Measurements from ENCODE around the gene SLC6A17. TPM values are rescaled to one million over a fixed set of nuclear protein-coding genes. Genes with fewer than 3 reads are reported as not detected.

SLC6A17 gene
- total and polyA plus RNA-seq, 2 donors (not counting 1 experiment from before 2014, with no cell fraction given) = not detected

DNA sequence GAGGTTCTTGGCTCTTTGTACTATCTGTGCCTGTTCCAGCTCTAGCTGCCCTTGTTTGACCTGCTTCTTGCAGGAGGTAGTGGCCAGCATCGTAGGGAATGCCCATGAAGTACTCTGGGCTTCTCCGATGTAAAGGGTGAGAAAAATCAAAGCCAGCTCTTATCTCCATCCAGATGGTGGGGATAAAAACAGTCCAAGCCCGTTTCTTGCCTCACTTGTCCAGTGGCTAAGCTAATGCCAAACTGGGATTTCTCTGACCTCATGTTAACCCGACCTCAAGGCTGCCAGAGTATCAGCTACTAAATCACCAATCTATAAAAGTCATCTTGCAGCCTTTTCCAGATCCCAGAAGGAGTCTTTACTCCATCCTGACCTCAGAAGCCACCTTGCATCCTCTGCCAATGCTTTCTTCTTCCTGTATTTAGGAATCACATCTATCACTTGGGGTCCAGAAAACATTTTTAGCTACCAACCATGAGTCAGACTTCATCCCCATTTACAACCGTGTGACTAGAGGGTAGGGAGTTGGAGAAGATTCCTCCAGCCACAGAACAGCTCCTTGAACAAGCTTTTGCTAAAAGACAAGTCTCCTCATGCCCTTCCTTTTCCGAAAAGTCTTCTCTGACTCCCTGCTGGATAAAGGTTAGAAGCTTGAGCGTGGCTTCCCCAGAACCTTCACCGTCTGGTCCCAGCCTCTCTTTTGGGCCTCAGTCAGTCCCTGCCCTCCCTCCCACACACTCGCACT lies 95.8 kb downstream of the SLC6A17 start:
- Histone ChIP-seq H4K20me1 (ENCODE audit: control insufficient read depth, insufficient read depth, low read length, poor library complexity, severe bottlenecking) (no peaks in the 10 kb centered on the region), H3K4me1 (ENCODE audit: control insufficient read depth in 2 of 2, insufficient read depth in 2 of 2, low read length in 2 of 2) (peaks cover 20 to 25% of the 10 kb centered on the region in 2 donors), H3K4me2 (replicated peaks; ENCODE audit: low read depth, low read length, poor library complexity, severe bottlenecking) (no peak overlapping the region), H3K27ac (ENCODE audit: low read length in 2 of 2) (no peak overlapping the region), H3K9ac (ENCODE audit: low read length) (no peak overlapping the region), H3K27me3 (replicated peaks in 1 of 4; ENCODE audit: control extremely low read depth in 1 of 4, control insufficient read depth in 3 of 4, insufficient read depth in 4 of 4, low read length in 3 of 4) (no peaks in the 10 kb centered on the region), H3K4me3 (ENCODE audit: control extremely low read depth in 1 of 5, extremely low read depth in 1 of 5, insufficient read depth in 1 of 5, low read depth in 2 of 5, low read length in 4 of 5) (no peak overlapping the region), H2AFZ (ENCODE audit: insufficient read depth, low read depth, low read length, poor library complexity, severe bottlenecking) (no peak overlapping the region), H3K79me2 (ENCODE audit: control insufficient read depth, insufficient read depth, low read length) (no peaks in the 10 kb centered on the region), H3K36me3 (replicated peaks in 1 of 2; ENCODE audit: control extremely low read depth in 1 of 2, control insufficient read depth in 1 of 2, extremely low read depth in 1 of 2, insufficient read depth in 2 of 2, low read length in 1 of 2) (no peaks in the 10 kb centered on the region), H3K9me3 (ENCODE audit: control extremely low read depth in 1 of 3, control insufficient read depth in 2 of 3, insufficient read depth in 1 of 3, low read length in 2 of 3) (no peaks in the 10 kb centered on the region)
- no peak overlapping the region for H3K4me3 Mint-ChIP-seq
- WGBS (ENCODE audit: insufficient coverage) = 100% methylated on average over 3 of the region's 9 CpGs
- intact Hi-C loops (cut with micrococcal nuclease) = loop anchor here (5.0 kb wide), 1 partner anchor 41 kb away; no protein-coding TSS in a partner anchor
- no peaks in the 10 kb centered on the region for H3K27me3 Mint-ChIP-seq
- ATAC-seq (ENCODE audit: low read depth) (no peak), DNase-seq (no peak)
- H3K9me3 Mint-ChIP-seq (ENCODE audit: insufficient read depth) = no peaks in the 10 kb centered on the region
- H3K4me1 Mint-ChIP-seq = peaks cover 35% of the 10 kb centered on the region
- CTCF ChIA-PET = interaction anchor here (0.7 to 3.6 kb wide), 6 partner anchors 38 to 214 kb away, joined by 3 to 19 read pairs (median 7); no protein-coding TSS in a partner anchor
- TF ChIP-seq, protein P1, sequence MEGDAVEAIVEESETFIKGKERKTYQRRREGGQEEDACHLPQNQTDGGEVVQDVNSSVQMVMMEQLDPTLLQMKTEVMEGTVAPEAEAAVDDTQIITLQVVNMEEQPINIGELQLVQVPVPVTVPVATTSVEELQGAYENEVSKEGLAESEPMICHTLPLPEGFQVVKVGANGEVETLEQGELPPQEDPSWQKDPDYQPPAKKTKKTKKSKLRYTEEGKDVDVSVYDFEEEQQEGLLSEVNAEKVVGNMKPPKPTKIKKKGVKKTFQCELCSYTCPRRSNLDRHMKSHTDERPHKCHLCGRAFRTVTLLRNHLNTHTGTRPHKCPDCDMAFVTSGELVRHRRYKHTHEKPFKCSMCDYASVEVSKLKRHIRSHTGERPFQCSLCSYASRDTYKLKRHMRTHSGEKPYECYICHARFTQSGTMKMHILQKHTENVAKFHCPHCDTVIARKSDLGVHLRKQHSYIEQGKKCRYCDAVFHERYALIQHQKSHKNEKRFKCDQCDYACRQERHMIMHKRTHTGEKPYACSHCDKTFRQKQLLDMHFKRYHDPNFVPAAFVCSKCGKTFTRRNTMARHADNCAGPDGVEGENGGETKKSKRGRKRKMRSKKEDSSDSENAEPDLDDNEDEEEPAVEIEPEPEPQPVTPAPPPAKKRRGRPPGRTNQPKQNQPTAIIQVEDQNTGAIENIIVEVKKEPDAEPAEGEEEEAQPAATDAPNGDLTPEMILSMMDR (IDR thresholded peaks at IDR 0.05) = no peak
- no peak for TF ChIP-seq EZH2 (IDR thresholded peaks at IDR 0.05; ENCODE audit: borderline replicate concordance, insufficient read depth, low read depth, low read length, poor library complexity, severe bottlenecking)
- no peak overlapping the region for H3K27ac Mint-ChIP-seq
- POLR2A ChIA-PET = no interaction called here

DNA sequence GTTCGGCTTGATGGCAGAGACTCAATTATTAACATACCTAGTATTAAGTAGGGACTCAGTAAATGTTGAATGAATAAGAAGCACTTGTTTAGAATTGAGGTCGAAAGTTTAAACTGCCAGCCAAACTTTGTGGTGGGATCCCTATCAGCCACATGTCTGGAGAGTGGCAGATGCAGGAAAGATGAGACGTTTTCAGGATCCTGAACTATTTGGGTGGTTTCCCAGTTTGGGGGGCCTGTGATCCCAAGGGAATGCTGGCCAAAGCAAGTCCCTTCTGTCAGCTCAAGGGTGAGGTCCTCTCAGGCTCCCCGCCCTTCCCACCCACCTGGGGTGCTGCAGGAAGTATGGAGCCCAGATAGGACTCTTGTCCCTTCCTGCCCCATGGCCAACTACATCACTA lies 98.5 kb downstream of the SLC6A17 start:
- Histone ChIP-seq H3K9ac (ENCODE audit: low read length) (no peak overlapping the region), H3K36me3 (replicated peaks in 1 of 2; ENCODE audit: control extremely low read depth in 1 of 2, control insufficient read depth in 1 of 2, extremely low read depth in 1 of 2, insufficient read depth in 2 of 2, low read length in 1 of 2) (no peaks in the 10 kb centered on the region), H2AFZ (ENCODE audit: insufficient read depth, low read depth, low read length, poor library complexity, severe bottlenecking) (no peak overlapping the region), H3K27me3 (replicated peaks in 1 of 4; ENCODE audit: control extremely low read depth in 1 of 4, control insufficient read depth in 3 of 4, insufficient read depth in 4 of 4, low read length in 3 of 4) (no peaks in the 10 kb centered on the region), H3K79me2 (ENCODE audit: control insufficient read depth, insufficient read depth, low read length) (no peaks in the 10 kb centered on the region), H3K4me1 (ENCODE audit: control insufficient read depth in 2 of 2, insufficient read depth in 2 of 2, low read length in 2 of 2) (peaks cover 13 to 15% of the 10 kb centered on the region in 2 donors), H3K27ac (ENCODE audit: low read length in 2 of 2) (no peak overlapping the region), H3K4me3 (ENCODE audit: control extremely low read depth in 1 of 5, extremely low read depth in 1 of 5, insufficient read depth in 1 of 5, low read depth in 2 of 5, low read length in 4 of 5) (no peak overlapping the region), H3K9me3 (ENCODE audit: control extremely low read depth in 1 of 3, control insufficient read depth in 2 of 3, insufficient read depth in 1 of 3, low read length in 2 of 3) (no peaks in the 10 kb centered on the region), H4K20me1 (ENCODE audit: control insufficient read depth, insufficient read depth, low read length, poor library complexity, severe bottlenecking) (no peaks in the 10 kb centered on the region), H3K4me2 (replicated peaks; ENCODE audit: low read depth, low read length, poor library complexity, severe bottlenecking) (no peak overlapping the region)
- DNase-seq (no peak), ATAC-seq (ENCODE audit: low read depth) (no peak)
- no peaks in the 10 kb centered on the region for H3K27me3 Mint-ChIP-seq
- CTCF ChIA-PET = no interaction called here
- 83% methylated on average over 3 of the region's 4 CpGs for WGBS (ENCODE audit: insufficient coverage)
- no peaks in the 10 kb centered on the region for H3K9me3 Mint-ChIP-seq (ENCODE audit: insufficient read depth)
- POLR2A ChIA-PET = no interaction called here
- TF ChIP-seq, protein P1 (IDR thresholded peaks at IDR 0.05) = no peak
- TF ChIP-seq EZH2 (IDR thresholded peaks at IDR 0.05; ENCODE audit: borderline replicate concordance, insufficient read depth, low read depth, low read length, poor library complexity, severe bottlenecking) = no peak
- no peak overlapping the region for H3K4me3 Mint-ChIP-seq
- H3K4me1 Mint-ChIP-seq = peaks cover 19% of the 10 kb centered on the region
- no peak overlapping the region for H3K27ac Mint-ChIP-seq
- intact Hi-C loops (cut with micrococcal nuclease) = loop anchor here (5.0 kb wide), 1 partner anchor 39 kb away; no protein-coding TSS in a partner anchor
